ENCODE results near the gene KLHDC3.

- no peak for TF ChIP-seq CTCF (conservative IDR thresholded peaks at IDR 0.05 in 1 of 2, IDR thresholded peaks at IDR 0.05 in 1 of 2; ENCODE audit: low read depth in 1 of 2, low read length in 2 of 2)
- TF ChIP-seq EZH2 (IDR thresholded peaks at IDR 0.05; ENCODE audit: low read length, missing control alignments) = no peak
Measured at GRCh38 chr6:43040542-43041257, 26.7 kb downstream of the KLHDC3 start.
